HepG2 (cell line): ENCODE measurements around the gene INO80C. TPM values are rescaled to one million over a fixed set of nuclear protein-coding genes. Genes with fewer than 3 reads are reported as not detected.

Experiments
- ATAC-seq: fragments of 200-7000 bp; cut with Tn5 transposase; 3 replicates; pipeline ENCODE4 v1.9.1; 2020; ENCODE audit warnings: mild to moderate bottlenecking, moderate library complexity
- BruUV-seq: library from RNA; stranded (reverse); fragments of 400-500 nt; replicated peaks from 2 replicates; lab custom pipeline; 2021; lab: Mats Ljungman, UMichigan
- CTCF ChIA-PET: fragments of 300-600 bp; formaldehyde crosslinking; extraction: SDS; loops from one replicate; lab custom pipeline; 2021; ENCODE audit warnings: low total read pairs, inconsistent platforms, low intra/inter-chr PET ratio; lab: Yijun Ruan, JAX
- POLR2A ChIA-PET: fragments of 350-600 bp; sonication (Branson Sonifier 250); formaldehyde crosslinking; loops from one replicate; lab custom pipeline; 2020; ENCODE audit warnings: antibody characterized with exemption, inconsistent platforms; lab: Yijun Ruan, JAX
- DNase-seq: peaks from one replicate; pipeline ENCODE4 v3.0.0-alpha.2; 2015; ENCODE audit warnings: low spot score
- FAIRE-seq: peaks from 3 replicates; lab custom pipeline; 2011; peaks lifted over from hg19 to GRCh38; lab: Jason Lieb, UNC
- H2AFZ ChIP-seq: one replicate; pipeline ENCODE4 v1.6.1; 2011; ENCODE audit warnings: low read length, inconsistent platforms
- H3K27ac ChIP-seq: fragments of 300-600 bp; 3 replicates; pipeline ENCODE4 v1.8.0; 2011; ENCODE audit warnings: mixed run types, mild to moderate bottlenecking, mixed read lengths, low read length, inconsistent platforms; ENCODE audit not compliant: insufficient read depth; ENCODE audit errors: extremely low read length
- H3K27me3 ChIP-seq, 2 experiments: fragments of 200-600 bp in 1 of 2; 2 replicates in 1 of 2; 3 replicates in 1 of 2; pipeline versions ENCODE4 v1.6.0 to v1.8.0; 2011; ENCODE audit warnings: low read length in 2 of 2, mild to moderate bottlenecking in 2 of 2, moderate library complexity in 2 of 2, inconsistent platforms in 1 of 2; ENCODE audit not compliant: insufficient read depth in 2 of 2, control insufficient read depth in 1 of 2
- H3K36me3 ChIP-seq, 2 experiments: fragments of 200-600 bp in 1 of 2; replicated peaks in 1 of 2; 2 replicates in 1 of 2; 3 replicates in 1 of 2; pipeline versions ENCODE4 v1.5.1 to v1.8.0; 2011; ENCODE audit warnings: low read length in 2 of 2, inconsistent platforms in 1 of 2; ENCODE audit not compliant: insufficient read depth in 2 of 2, control insufficient read depth in 1 of 2
- H3K4me1 ChIP-seq: 2 replicates; pipeline ENCODE4 v1.5.1; 2012; ENCODE audit warnings: low read length, inconsistent platforms; ENCODE audit not compliant: insufficient read depth
- H3K4me2 ChIP-seq: 2 replicates; pipeline ENCODE4 v1.6.0; 2011; ENCODE audit warnings: low read depth, low read length, inconsistent platforms
- H3K4me3 ChIP-seq, 3 experiments: fragments of 200-600 bp in 1 of 3; sonication (generic), shearing (Covaris generic) in 1 of 3; replicated peaks in 1 of 3; 2 replicates each; pipeline ENCODE4 v1.5.1; 2011 to 2016; ENCODE audit warnings: low read length in 3 of 3, inconsistent platforms in 2 of 3, low read depth in 2 of 3, mild to moderate bottlenecking in 2 of 3, control low read depth in 1 of 3, mixed read lengths in 1 of 3; ENCODE audit not compliant: insufficient read depth in 1 of 3
- H3K79me2 ChIP-seq: one replicate; pipeline ENCODE4 v1.6.1; 2011; ENCODE audit warnings: low read length, inconsistent platforms; ENCODE audit not compliant: insufficient read depth
- H3K9ac ChIP-seq: 2 replicates; pipeline ENCODE4 v1.6.0; 2011; ENCODE audit warnings: mild to moderate bottlenecking, low read depth, low read length, inconsistent platforms; ENCODE audit not compliant: insufficient read depth
- H3K9me3 ChIP-seq: 2 replicates; pipeline ENCODE4 v1.5.1; 2012; ENCODE audit warnings: mild to moderate bottlenecking, low read length
- H4K20me1 ChIP-seq: 2 replicates; pipeline ENCODE4 v1.6.0; 2011; ENCODE audit warnings: inconsistent platforms, mild to moderate bottlenecking, low read length, moderate library complexity; ENCODE audit not compliant: insufficient read depth
- ATRX ChIP-seq: sonication (generic); formaldehyde crosslinking; IDR thresholded peaks from 2 replicates; pipeline ENCODE4 v1.4.0; 2020; ENCODE audit warnings: missing genetic modification reagents, borderline replicate concordance
- GATAD2A ChIP-seq: IDR thresholded peaks from 2 replicates; pipeline ENCODE4 v1.6.1; 2016
- MZF1 ChIP-seq: sonication (generic); formaldehyde crosslinking; IDR thresholded peaks from 2 replicates; pipeline ENCODE4 v1.8.1; 2023; ENCODE audit warnings: mild to moderate bottlenecking, missing genetic modification reagents, borderline replicate concordance
- POLR2A ChIP-seq, 2 experiments: IDR thresholded peaks; 2 replicates each; pipeline ENCODE4 v1.6.1; 2011; ENCODE audit warnings: low read depth in 2 of 2, low read length in 2 of 2, mild to moderate bottlenecking in 1 of 2, moderate library complexity in 1 of 2; ENCODE audit not compliant: insufficient read depth in 1 of 2
- TEAD2 ChIP-seq: sonication (generic); formaldehyde crosslinking; IDR thresholded peaks from 2 replicates; pipeline ENCODE4 v1.9.0; 2021; ENCODE audit warnings: missing genetic modification reagents
- ZNF468 ChIP-seq: sonication (generic); formaldehyde crosslinking; IDR thresholded peaks from 2 replicates; pipeline ENCODE4 v1.8.0; 2022; ENCODE audit warnings: mild to moderate bottlenecking, moderate library complexity, missing genetic modification reagents
- ZSCAN30 ChIP-seq: sonication (generic); formaldehyde crosslinking; IDR thresholded peaks from 2 replicates; pipeline ENCODE4 v1.5.0; 2020; ENCODE audit warnings: mild to moderate bottlenecking, missing genetic modification reagents
- WGBS: methylation state at CpG from one replicate; pipeline ENCODE4 v1.1.6; 2017; ENCODE audit warnings: low lambda C conversion rate; 5-methylcytosine and 5-hydroxymethylcytosine counted together
- in situ Hi-C: cut with HindIII; loops from 2 replicates; pipeline ENCODE4 v1.10.0; 2017; ENCODE audit warnings: low pct_unique_long_range_greater_than_20kb; ENCODE audit not compliant: extremely low pct_ligation_motif_present
- intact Hi-C: fragments of 100-400 bp; cut with micrococcal nuclease; formaldehyde crosslinking; loops from one replicate; pipeline ENCODE4 v1.10.0; 2022; ENCODE audit not compliant: unreplicated experiment
- polyA plus RNA-seq, 8 experiments: library from polyadenylated mRNA; depleted of rRNA in 3 of 8; stranded (reverse) in 7 of 8; unstranded in 1 of 8; fragments of >200 nt; fragmentation: Illumina TruSeq in 4 of 8; extraction: Trizol in 4 of 8; gene quantifications; 2 replicates each; pipeline versions ENCODE4 v1.2.1 to v1.2.3, GENCODE V29; 2011 to 2016; ENCODE audit warnings: low read depth in 4 of 8, missing spikeins in 1 of 8, mixed read lengths in 1 of 8; ENCODE audit not compliant: insufficient read depth in 1 of 8
- total RNA-seq, 5 experiments: library from RNA; depleted of rRNA; stranded (reverse); fragments of >200 nt; fragmentation: Illumina TruSeq; extraction: Trizol; gene quantifications; 2 replicates each; pipeline ENCODE4 v1.2.3, GENCODE V29; 2016; ENCODE audit warnings: low read depth in 1 of 5
- TF ChIP-seq, protein P1 (sequence below), 2 experiments: sonication (generic) in 1 of 2; formaldehyde crosslinking in 1 of 2; IDR thresholded peaks; 2 replicates each; pipeline versions ENCODE4 v1.4.0 to v1.6.1; 2016 to 2020; ENCODE audit warnings: borderline replicate concordance in 1 of 2, low read depth in 1 of 2, mild to moderate bottlenecking in 1 of 2, missing genetic modification reagents in 1 of 2
- TF ChIP-seq, protein P2 (sequence below): sonication (generic); formaldehyde crosslinking; IDR thresholded peaks from 2 replicates; pipeline ENCODE4 v1.8.1; 2023; ENCODE audit warnings: mild to moderate bottlenecking, missing genetic modification reagents, borderline replicate concordance
- TF ChIP-seq, protein P3 (sequence below): sonication (generic); formaldehyde crosslinking; IDR thresholded peaks from 2 replicates; pipeline ENCODE4 v1.4.0; 2020; ENCODE audit warnings: missing genetic modification reagents
- TF ChIP-seq, protein P4 (sequence below): IDR thresholded peaks from 2 replicates; pipeline ENCODE4 v1.6.1; 2016; ENCODE audit warnings: low read depth

INO80C gene
- total and polyA plus RNA-seq, 2 of the 13 experiments (the other 11 are each of a cell fraction or from before 2014, with no cell fraction given) = 8.2 to 15.4 TPM

DNA sequence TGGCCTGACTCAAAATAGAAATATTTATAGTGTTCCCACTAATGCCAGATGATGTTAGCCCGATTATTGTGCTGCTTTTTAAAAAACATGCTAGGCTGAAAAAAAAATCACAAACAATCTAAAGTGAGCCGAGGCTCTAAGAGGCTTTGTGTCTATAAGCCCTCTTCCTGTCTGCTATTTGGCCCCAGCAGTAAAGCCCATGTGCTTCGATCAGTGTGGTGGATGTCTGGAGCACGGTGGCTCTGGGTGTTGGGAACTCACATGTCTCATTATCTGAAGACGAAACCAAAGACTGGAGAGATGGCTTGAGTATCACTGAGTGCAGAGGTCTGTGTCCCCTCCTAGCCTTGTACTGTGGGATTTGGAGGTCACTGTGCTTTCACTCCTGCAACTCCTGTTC, 55.1 kb downstream of the INO80C start (continued):
- TF ChIP-seq, protein P1, sequence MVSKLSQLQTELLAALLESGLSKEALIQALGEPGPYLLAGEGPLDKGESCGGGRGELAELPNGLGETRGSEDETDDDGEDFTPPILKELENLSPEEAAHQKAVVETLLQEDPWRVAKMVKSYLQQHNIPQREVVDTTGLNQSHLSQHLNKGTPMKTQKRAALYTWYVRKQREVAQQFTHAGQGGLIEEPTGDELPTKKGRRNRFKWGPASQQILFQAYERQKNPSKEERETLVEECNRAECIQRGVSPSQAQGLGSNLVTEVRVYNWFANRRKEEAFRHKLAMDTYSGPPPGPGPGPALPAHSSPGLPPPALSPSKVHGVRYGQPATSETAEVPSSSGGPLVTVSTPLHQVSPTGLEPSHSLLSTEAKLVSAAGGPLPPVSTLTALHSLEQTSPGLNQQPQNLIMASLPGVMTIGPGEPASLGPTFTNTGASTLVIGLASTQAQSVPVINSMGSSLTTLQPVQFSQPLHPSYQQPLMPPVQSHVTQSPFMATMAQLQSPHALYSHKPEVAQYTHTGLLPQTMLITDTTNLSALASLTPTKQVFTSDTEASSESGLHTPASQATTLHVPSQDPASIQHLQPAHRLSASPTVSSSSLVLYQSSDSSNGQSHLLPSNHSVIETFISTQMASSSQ (IDR thresholded peaks at IDR 0.05; ENCODE audit: low read depth) = no peak
- TF ChIP-seq, protein P1 (CRISPR knock-in tag; IDR thresholded peaks at IDR 0.05; ENCODE audit: borderline replicate concordance) = no peak
- TF ChIP-seq MZF1 (CRISPR knock-in tag) (no peak), ATRX (no peak), GATAD2A (no peak), ZSCAN30 (CRISPR knock-in tag) (no peak), TEAD2 (CRISPR knock-in tag) (no peak)
- TF ChIP-seq, protein P2, sequence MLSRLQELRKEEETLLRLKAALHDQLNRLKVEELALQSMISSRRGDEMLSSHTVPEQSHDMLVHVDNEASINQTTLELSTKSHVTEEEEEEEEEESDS (CRISPR knock-in tag) = no peak

DNA sequence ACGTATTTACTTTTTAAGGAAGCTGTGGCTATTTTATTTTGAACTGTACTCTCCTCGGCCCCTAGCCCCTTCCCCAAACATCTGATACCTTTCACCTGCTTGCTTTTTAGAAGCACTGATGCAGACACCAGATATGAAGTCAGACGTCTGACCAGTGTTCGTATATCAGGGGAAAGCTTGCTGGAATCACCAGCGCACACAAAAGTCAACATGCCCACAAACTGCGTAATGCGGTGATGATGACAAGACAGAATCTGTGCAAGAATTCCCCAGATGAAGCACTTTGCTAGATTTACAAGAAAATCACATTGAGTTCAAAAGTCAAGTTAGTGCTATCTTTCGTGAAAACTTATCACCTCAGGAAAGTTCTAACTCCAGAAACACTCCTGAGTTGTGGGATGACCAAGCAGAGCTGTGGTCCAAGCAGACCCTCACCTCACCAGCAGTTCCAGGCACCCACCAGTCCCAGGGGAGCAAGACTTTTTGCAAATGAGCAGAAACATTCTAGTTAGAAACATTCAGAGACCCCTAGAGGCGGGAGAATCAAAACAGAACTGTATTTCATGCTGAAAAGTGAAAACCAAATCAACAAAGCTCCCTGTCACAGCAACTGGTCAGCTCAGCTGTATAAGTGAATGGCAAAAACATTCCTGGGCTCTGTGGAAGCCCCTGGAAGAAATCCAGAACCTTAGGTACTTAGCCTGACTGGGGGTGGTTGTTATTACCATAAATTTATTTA, 55.7 kb downstream of the INO80C start:
- ATAC-seq (peak; percentile 44), DNase-seq (no peak), FAIRE-seq (no peak)
- H3K4me1 ChIP-seq = peaks cover 18% of the 10 kb centered on the region
- H3K9me3 ChIP-seq = no peaks in the 10 kb centered on the region
- WGBS = 27% methylated on average over 9 of the region's 9 CpGs
- H4K20me1 ChIP-seq = no peaks in the 10 kb centered on the region
- no peak overlapping the region for H3K4me3 ChIP-seq
- in situ Hi-C loops (no loop called here), intact Hi-C loops (no loop called here)
- no peak overlapping the region for H3K9ac ChIP-seq
- H3K4me2 ChIP-seq = peak overlapping the region; percentile 55
- H3K79me2 ChIP-seq = no peaks in the 10 kb centered on the region
- BruUV-seq = no TSS peak
- no peaks in the 10 kb centered on the region for H3K36me3 ChIP-seq
- peaks cover 0 to 2% of the 10 kb centered on the region in 2 experiments; a peak in 2 of 5 replicates for H3K27me3 ChIP-seq
- POLR2A ChIA-PET = interaction anchor here (1.0 kb wide), 1 partner anchor 56 kb away, joined by 4 read pairs; the partner anchor contains the start of gene INO80C
- H3K27ac ChIP-seq = no peak overlapping the region
- CTCF ChIA-PET = no interaction called here
- no peak overlapping the region for H2AFZ ChIP-seq
- TF ChIP-seq POLR2A (IDR thresholded peaks at IDR 0.05; ENCODE audit: insufficient read depth in 1 of 2, low read depth in 2 of 2, low read length in 2 of 2) (no peak), ZNF468 (no peak)
- TF ChIP-seq, protein P3, sequence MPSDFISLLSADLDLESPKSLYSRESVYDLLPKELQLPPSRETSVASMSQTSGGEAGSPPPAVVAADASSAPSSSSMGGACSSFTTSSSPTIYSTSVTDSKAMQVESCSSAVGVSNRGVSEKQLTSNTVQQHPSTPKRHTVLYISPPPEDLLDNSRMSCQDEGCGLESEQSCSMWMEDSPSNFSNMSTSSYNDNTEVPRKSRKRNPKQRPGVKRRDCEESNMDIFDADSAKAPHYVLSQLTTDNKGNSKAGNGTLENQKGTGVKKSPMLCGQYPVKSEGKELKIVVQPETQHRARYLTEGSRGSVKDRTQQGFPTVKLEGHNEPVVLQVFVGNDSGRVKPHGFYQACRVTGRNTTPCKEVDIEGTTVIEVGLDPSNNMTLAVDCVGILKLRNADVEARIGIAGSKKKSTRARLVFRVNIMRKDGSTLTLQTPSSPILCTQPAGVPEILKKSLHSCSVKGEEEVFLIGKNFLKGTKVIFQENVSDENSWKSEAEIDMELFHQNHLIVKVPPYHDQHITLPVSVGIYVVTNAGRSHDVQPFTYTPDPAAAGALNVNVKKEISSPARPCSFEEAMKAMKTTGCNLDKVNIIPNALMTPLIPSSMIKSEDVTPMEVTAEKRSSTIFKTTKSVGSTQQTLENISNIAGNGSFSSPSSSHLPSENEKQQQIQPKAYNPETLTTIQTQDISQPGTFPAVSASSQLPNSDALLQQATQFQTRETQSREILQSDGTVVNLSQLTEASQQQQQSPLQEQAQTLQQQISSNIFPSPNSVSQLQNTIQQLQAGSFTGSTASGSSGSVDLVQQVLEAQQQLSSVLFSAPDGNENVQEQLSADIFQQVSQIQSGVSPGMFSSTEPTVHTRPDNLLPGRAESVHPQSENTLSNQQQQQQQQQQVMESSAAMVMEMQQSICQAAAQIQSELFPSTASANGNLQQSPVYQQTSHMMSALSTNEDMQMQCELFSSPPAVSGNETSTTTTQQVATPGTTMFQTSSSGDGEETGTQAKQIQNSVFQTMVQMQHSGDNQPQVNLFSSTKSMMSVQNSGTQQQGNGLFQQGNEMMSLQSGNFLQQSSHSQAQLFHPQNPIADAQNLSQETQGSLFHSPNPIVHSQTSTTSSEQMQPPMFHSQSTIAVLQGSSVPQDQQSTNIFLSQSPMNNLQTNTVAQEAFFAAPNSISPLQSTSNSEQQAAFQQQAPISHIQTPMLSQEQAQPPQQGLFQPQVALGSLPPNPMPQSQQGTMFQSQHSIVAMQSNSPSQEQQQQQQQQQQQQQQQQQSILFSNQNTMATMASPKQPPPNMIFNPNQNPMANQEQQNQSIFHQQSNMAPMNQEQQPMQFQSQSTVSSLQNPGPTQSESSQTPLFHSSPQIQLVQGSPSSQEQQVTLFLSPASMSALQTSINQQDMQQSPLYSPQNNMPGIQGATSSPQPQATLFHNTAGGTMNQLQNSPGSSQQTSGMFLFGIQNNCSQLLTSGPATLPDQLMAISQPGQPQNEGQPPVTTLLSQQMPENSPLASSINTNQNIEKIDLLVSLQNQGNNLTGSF = no peak
- TF ChIP-seq, protein P4, sequence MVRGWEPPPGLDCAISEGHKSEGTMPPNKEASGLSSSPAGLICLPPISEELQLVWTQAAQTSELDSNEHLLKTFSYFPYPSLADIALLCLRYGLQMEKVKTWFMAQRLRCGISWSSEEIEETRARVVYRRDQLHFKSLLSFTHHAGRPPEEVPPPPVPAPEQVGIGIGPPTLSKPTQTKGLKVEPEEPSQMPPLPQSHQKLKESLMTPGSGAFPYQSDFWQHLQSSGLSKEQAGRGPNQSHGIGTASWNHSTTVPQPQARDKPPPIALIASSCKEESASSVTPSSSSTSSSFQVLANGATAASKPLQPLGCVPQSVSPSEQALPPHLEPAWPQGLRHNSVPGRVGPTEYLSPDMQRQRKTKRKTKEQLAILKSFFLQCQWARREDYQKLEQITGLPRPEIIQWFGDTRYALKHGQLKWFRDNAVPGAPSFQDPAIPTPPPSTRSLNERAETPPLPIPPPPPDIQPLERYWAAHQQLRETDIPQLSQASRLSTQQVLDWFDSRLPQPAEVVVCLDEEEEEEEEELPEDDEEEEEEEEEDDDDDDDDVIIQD (CRISPR knock-in tag) = no peak
